ENCODE measurements around the gene EZH2.

GRCh38 chr7:148883266-148884048 is 634 bp downstream of the EZH2 start:
- TF ChIP-seq MAFK (IDR thresholded peaks at IDR 0.05; ENCODE audit: partially characterized antibody) = no peak
- TF ChIP-seq CEBPB (IDR thresholded peaks at IDR 0.05) = no peak
- no peak for TF ChIP-seq SMC3 (IDR thresholded peaks at IDR 0.05)
- no peak for TF ChIP-seq RCOR1 (IDR thresholded peaks at IDR 0.05; ENCODE audit: low read depth, low read length)
- no peak for TF ChIP-seq NR3C1 (IDR thresholded peaks at IDR 0.05)
- no peak for TF ChIP-seq CTCF (IDR thresholded peaks at IDR 0.05)
- no peak for TF ChIP-seq ELK1 (IDR thresholded peaks at IDR 0.05; ENCODE audit: low read depth, low read length)
- no peak for TF ChIP-seq REST (IDR thresholded peaks at IDR 0.05)
- no peak for TF ChIP-seq CHD2 (IDR thresholded peaks at IDR 0.05; ENCODE audit: low read length, partially characterized antibody)
